ENCODE results near the gene ARFGEF2.
"Not testable (repeated sequence)": the region's sequence is repeated elsewhere in the genome, so short reads cannot be mapped to it uniquely, and the experiment has no call there.

Gene ARFGEF2

GRCh38 chr20:49046087-49046900 lies 124.8 kb downstream of the ARFGEF2 start, which contains the start of gene CSE1L:
Gene CSE1L (plus strand): TSS chr20:49046312. CDS start chr20:49058464, 12,152 bp downstream.
- in situ Hi-C loops (cut with MboI; ENCODE audit: low sequenced_read_pairs) = no loop called here

GRCh38 chr20:49052334-49052733 lies 130.8 kb downstream of the ARFGEF2 start:
- in situ Hi-C loops (cut with MboI; ENCODE audit: low sequenced_read_pairs) = no loop called here

GRCh38 chr20:49054056-49054643 lies 132.6 kb downstream of the ARFGEF2 start:
- in situ Hi-C loops (cut with MboI; ENCODE audit: low sequenced_read_pairs) = no loop called here

- in situ Hi-C loops (cut with MboI; ENCODE audit: low sequenced_read_pairs) = no loop called here
Measured at GRCh38 chr20:49063279-49063678, 141.8 kb downstream of the ARFGEF2 start.

- in situ Hi-C loops (cut with MboI; ENCODE audit: low sequenced_read_pairs) = no loop called here
Measured at GRCh38 chr20:49074521-49074920, 153.0 kb downstream of the ARFGEF2 start.

GRCh38 chr20:49078310-49078709 lies 156.8 kb downstream of the ARFGEF2 start:
- in situ Hi-C loops (cut with MboI; ENCODE audit: low sequenced_read_pairs) = no loop called here

- in situ Hi-C loops (cut with MboI; ENCODE audit: low sequenced_read_pairs) = not testable (repeated sequence)
Measured at GRCh38 chr20:49082295-49082694, 160.8 kb downstream of the ARFGEF2 start.
